HEK293 (cell line): Measurements from ENCODE around the gene JOSD2.

Source experiments
- CTCF ChIA-PET: fragments of 350-600 bp; formaldehyde crosslinking; extraction: SDS; loops from one replicate; lab custom pipeline; 2021; ENCODE audit warnings: antibody characterized with exemption; lab: Yijun Ruan, JAX
- POLR2A ChIA-PET: fragments of 300-600 bp; formaldehyde crosslinking; extraction: SDS; loops from one replicate; lab custom pipeline; 2020; ENCODE audit warnings: antibody characterized with exemption, inconsistent platforms; lab: Yijun Ruan, JAX
- H3K27ac ChIP-seq: fragments of 200-500 bp; sonication (Bioruptor generic); 2 replicates; pipeline ENCODE4 v1.5.1; 2014; ENCODE audit warnings: low read depth, low read length, control low read depth, inconsistent platforms; ENCODE audit errors: extremely low read depth
- H3K36me3 ChIP-seq, 2 experiments: fragments of 200-500 bp in 1 of 2; sonication (Bioruptor generic) in 1 of 2; 1 replicate in 1 of 2; 2 replicates in 1 of 2; pipeline ENCODE4 v1.5.1; 2014 to 2017; ENCODE audit warnings: inconsistent platforms in 2 of 2, low read length in 2 of 2; ENCODE audit not compliant: control insufficient read depth in 2 of 2, insufficient read depth in 1 of 2
- H3K4me1 ChIP-seq: fragments of 200-500 bp; sonication (Bioruptor generic); 2 replicates; pipeline ENCODE4 v1.5.1; 2014; ENCODE audit warnings: mild to moderate bottlenecking, low read length, inconsistent platforms; ENCODE audit not compliant: control insufficient read depth, insufficient read depth
- H3K4me3 ChIP-seq: 2 replicates; pipeline ENCODE4 v1.5.1; 2011; ENCODE audit warnings: low read depth, mild to moderate bottlenecking, control low read depth, low read length, moderate library complexity
- H3K9me3 ChIP-seq: fragments of 200-500 bp; sonication (Bioruptor generic); 2 replicates; pipeline ENCODE4 v1.5.1; 2014; ENCODE audit warnings: low read depth, low read length, inconsistent platforms; ENCODE audit not compliant: control insufficient read depth, insufficient read depth
- GLI2 ChIP-seq: fragments of 450-650 bp; formaldehyde crosslinking; IDR thresholded peaks from 2 replicates; pipeline ENCODE4; 2017; ENCODE audit warnings: missing biosample characterization, missing genetic modification characterization, low read depth, borderline replicate concordance
- IKZF3 ChIP-seq: fragments of 450-650 bp; IDR thresholded peaks from 2 replicates; pipeline ENCODE4 v1.5.0; 2018; ENCODE audit warnings: missing biosample characterization, mild to moderate bottlenecking, missing genetic modification characterization, moderate library complexity
- KLF16 ChIP-seq: fragments of 450-650 bp; formaldehyde crosslinking; IDR thresholded peaks from 2 replicates; pipeline ENCODE4 v1.5.1; 2017; ENCODE audit warnings: missing biosample characterization, missing genetic modification characterization
- KLF17 ChIP-seq: fragments of 450-650 bp; formaldehyde crosslinking; IDR thresholded peaks from 2 replicates; pipeline ENCODE4 v1.5.1; 2016; ENCODE audit warnings: missing biosample characterization, missing genetic modification characterization
- KLF7 ChIP-seq: fragments of 450-650 bp; formaldehyde crosslinking; IDR thresholded peaks from 2 replicates; pipeline ENCODE4 v1.5.1; 2016; ENCODE audit warnings: missing biosample characterization, missing genetic modification characterization, borderline replicate concordance
- KLF9 ChIP-seq: fragments of 450-650 bp; formaldehyde crosslinking; IDR thresholded peaks from 2 replicates; pipeline ENCODE4 v1.5.1; 2016; ENCODE audit warnings: missing biosample characterization, missing genetic modification characterization, low read depth
- SCRT2 ChIP-seq: fragments of 450-650 bp; formaldehyde crosslinking; IDR thresholded peaks from 2 replicates; pipeline ENCODE4 v1.5.1; 2016; ENCODE audit warnings: missing biosample characterization, missing genetic modification characterization
- YY2 ChIP-seq: fragments of 450-650 bp; formaldehyde crosslinking; IDR thresholded peaks from 2 replicates; pipeline ENCODE4 v1.5.1; 2016; ENCODE audit warnings: missing biosample characterization, missing genetic modification characterization
- ZEB2 ChIP-seq: fragments of 450-650 bp; formaldehyde crosslinking; IDR thresholded peaks from 2 replicates; pipeline ENCODE4 v1.5.1; 2016; ENCODE audit warnings: missing biosample characterization, missing genetic modification characterization
- ZFP37 ChIP-seq: fragments of 450-650 bp; formaldehyde crosslinking; IDR thresholded peaks from 2 replicates; pipeline ENCODE4 v1.5.1; 2016; ENCODE audit warnings: missing biosample characterization, missing genetic modification characterization
- ZIC2 ChIP-seq: fragments of 450-650 bp; formaldehyde crosslinking; IDR thresholded peaks from 2 replicates; pipeline ENCODE4 v1.5.1; 2016; ENCODE audit warnings: missing biosample characterization, missing genetic modification characterization
- ZNF239 ChIP-seq: fragments of 450-650 bp; formaldehyde crosslinking; IDR thresholded peaks from 2 replicates; pipeline ENCODE4 v1.5.1; 2016; ENCODE audit warnings: missing biosample characterization, missing genetic modification characterization
- ZNF248 ChIP-seq: fragments of 450-650 bp; formaldehyde crosslinking; IDR thresholded peaks from 2 replicates; pipeline ENCODE4 v1.5.1; 2017; ENCODE audit warnings: missing biosample characterization, missing genetic modification characterization
- ZNF366 ChIP-seq: fragments of 450-650 bp; formaldehyde crosslinking; conservative IDR thresholded peaks from 2 replicates; pipeline ENCODE4 v1.5.1; 2016; ENCODE audit warnings: missing biosample characterization, missing genetic modification characterization
- ZNF391 ChIP-seq: fragments of 450-650 bp; formaldehyde crosslinking; IDR thresholded peaks from 2 replicates; pipeline ENCODE4 v1.5.1; 2016; ENCODE audit warnings: low read depth, missing biosample characterization, missing genetic modification characterization, borderline replicate concordance
- ZNF571 ChIP-seq: fragments of 450-650 bp; formaldehyde crosslinking; IDR thresholded peaks from 2 replicates; pipeline ENCODE4 v1.5.0; 2017; ENCODE audit warnings: missing biosample characterization, missing genetic modification characterization
- ZNF629 ChIP-seq: fragments of 450-650 bp; formaldehyde crosslinking; IDR thresholded peaks from 2 replicates; pipeline ENCODE4 v1.5.1; 2017; ENCODE audit warnings: missing biosample characterization, missing genetic modification characterization
- ZNF664 ChIP-seq: fragments of 450-650 bp; formaldehyde crosslinking; IDR thresholded peaks from 2 replicates; pipeline ENCODE4 v1.5.1; 2016; ENCODE audit warnings: missing biosample characterization, missing genetic modification characterization
- TF ChIP-seq, protein P1 (sequence below): fragments of 450-650 bp; formaldehyde crosslinking; IDR thresholded peaks from 2 replicates; pipeline ENCODE4 v1.5.1; 2016; ENCODE audit warnings: missing biosample characterization, missing genetic modification characterization
- TF ChIP-seq, protein P2 (sequence below): fragments of 450-650 bp; formaldehyde crosslinking; IDR thresholded peaks from 2 replicates; pipeline ENCODE4 v1.5.1; 2016; ENCODE audit warnings: missing biosample characterization, missing genetic modification characterization
- TF ChIP-seq, protein P3 (sequence below): fragments of 450-650 bp; formaldehyde crosslinking; IDR thresholded peaks from 2 replicates; pipeline ENCODE4 v1.5.1; 2017; ENCODE audit warnings: missing biosample characterization, missing genetic modification characterization

JOSD2 gene, protein sequence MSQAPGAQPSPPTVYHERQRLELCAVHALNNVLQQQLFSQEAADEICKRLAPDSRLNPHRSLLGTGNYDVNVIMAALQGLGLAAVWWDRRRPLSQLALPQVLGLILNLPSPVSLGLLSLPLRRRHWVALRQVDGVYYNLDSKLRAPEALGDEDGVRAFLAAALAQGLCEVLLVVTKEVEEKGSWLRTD

DNA sequence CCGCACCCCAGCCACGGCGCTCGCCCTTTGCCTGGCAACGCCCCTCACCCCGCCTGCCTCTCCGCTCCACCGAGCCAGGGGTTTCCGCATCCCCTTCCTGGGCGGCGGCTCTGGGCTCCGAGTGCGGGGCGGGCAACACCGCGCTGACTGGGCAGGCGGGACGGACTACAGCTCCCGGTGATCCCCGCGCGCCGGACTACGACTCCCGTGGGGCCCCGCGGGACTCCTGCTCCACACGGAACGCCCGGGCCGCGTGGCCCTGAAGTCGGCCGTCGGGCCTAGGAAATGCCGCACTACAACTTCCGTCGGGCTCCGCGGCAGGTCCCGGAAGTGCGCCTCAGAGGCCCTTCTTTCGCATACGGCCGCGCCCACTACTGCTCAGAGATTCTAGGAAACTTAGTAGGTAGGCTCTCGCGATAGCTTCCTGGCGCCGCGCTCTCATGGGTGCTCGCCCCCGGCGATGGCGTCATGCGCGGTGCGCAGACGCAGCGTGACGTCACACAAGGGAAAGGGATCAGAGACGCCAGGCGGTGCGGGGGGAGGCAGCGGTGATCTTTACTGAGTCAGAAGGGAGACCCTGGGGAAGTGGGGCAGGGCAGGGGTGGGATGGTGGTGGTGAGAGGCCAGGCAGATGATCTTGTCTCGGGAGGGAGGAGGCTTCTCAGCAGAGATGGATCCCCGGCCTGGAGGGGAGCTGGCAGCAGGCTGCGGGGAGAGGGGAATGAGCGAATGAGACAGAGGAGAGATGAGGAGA, at the start of gene JOSD2:
Gene JOSD2 (minus strand): TSS at position 123 of the 754 bp plus-strand sequence. CDS start 760 bp downstream, outside the sequence.
- H3K4me1 ChIP-seq = peaks cover 5% of the 10 kb centered on the region
- CTCF ChIA-PET = interaction anchor here (0.7 to 2.7 kb wide), 7 partner anchors 17 to 345 kb away, joined by 3 to 11 read pairs (median 4); no protein-coding TSS in a partner anchor
- H3K4me3 ChIP-seq = peak within 1 kb of the TSS; percentile 64
- POLR2A ChIA-PET = interaction anchor here (0.5 to 1.7 kb wide), 21 partner anchors 9 to 1269 kb away, joined by 3 to 8 read pairs (median 4); partner anchors contain the start of gene KCNC3
- H3K36me3 ChIP-seq = no peaks in the 10 kb centered on the region; a peak in 1 of 3 replicates
- peak within 1 kb of the TSS; percentile 76 for H3K27ac ChIP-seq
- no peaks in the 10 kb centered on the region for H3K9me3 ChIP-seq
- TF ChIP-seq ZNF366 (tag by site-specific recombination) = peak; percentile 51
- TF ChIP-seq, protein P1, sequence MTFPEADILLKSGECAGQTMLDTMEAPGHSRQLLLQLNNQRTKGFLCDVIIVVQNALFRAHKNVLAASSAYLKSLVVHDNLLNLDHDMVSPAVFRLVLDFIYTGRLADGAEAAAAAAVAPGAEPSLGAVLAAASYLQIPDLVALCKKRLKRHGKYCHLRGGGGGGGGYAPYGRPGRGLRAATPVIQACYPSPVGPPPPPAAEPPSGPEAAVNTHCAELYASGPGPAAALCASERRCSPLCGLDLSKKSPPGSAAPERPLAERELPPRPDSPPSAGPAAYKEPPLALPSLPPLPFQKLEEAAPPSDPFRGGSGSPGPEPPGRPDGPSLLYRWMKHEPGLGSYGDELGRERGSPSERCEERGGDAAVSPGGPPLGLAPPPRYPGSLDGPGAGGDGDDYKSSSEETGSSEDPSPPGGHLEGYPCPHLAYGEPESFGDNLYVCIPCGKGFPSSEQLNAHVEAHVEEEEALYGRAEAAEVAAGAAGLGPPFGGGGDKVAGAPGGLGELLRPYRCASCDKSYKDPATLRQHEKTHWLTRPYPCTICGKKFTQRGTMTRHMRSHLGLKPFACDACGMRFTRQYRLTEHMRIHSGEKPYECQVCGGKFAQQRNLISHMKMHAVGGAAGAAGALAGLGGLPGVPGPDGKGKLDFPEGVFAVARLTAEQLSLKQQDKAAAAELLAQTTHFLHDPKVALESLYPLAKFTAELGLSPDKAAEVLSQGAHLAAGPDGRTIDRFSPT (tag by site-specific recombination) = peak; percentile 24; the same call in 1 of the 2 replicates
- TF ChIP-seq, protein P2, sequence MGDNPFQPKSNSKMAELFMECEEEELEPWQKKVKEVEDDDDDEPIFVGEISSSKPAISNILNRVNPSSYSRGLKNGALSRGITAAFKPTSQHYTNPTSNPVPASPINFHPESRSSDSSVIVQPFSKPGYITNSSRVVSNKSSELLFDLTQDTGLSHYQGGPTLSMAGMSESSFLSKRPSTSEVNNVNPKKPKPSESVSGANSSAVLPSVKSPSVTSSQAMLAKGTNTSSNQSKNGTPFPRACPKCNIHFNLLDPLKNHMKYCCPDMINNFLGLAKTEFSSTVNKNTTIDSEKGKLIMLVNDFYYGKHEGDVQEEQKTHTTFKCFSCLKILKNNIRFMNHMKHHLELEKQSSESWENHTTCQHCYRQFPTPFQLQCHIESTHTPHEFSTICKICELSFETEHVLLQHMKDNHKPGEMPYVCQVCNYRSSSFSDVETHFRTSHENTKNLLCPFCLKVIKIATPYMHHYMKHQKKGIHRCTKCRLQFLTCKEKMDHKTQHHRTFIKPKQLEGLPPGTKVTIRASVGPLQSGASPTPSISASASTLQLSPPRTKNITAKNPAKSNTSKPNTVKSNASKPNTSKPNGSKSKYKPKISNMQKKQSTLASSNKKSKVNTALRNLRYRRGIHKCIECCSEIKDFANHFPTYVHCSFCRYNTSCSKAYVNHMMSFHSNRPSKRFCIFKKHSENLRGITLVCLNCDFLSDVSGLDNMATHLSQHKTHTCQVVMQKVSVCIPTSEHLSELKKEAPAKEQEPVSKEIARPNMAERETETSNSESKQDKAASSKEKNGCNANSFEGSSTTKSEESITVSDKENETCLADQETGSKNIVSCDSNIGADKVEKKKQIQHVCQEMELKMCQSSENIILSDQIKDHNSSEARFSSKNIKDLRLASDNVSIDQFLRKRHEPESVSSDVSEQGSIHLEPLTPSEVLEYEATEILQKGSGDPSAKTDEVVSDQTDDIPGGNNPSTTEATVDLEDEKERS = peak; percentile 66; the same call in 1 of the 2 replicates
- 0 out of 2 replicates have a peak, but pooled peaks have one; percentile 75 for TF ChIP-seq ZEB2 (tag by site-specific recombination)
- TF ChIP-seq KLF17 (tag by site-specific recombination) = peak; percentile 72; the same call in 1 of the 2 replicates
- TF ChIP-seq ZIC2 (tag by site-specific recombination) = peak; percentile 37; the same call in 1 of the 2 replicates
- peak; percentile 93 for TF ChIP-seq KLF16
- peak; percentile 69; the same call in 1 of the 2 replicates for TF ChIP-seq ZFP37 (tag by site-specific recombination)
- peak; percentile 100 for TF ChIP-seq ZNF629
- peak; percentile 76; the same call in 1 of the 2 replicates for TF ChIP-seq ZNF391
- TF ChIP-seq YY2 (tag by site-specific recombination) = 0 out of 2 replicates have a peak, but pooled peaks have one; percentile 73
- TF ChIP-seq KLF7 (tag by site-specific recombination) = peak; percentile 43; the same call in 1 of the 2 replicates
- TF ChIP-seq IKZF3 (tag by site-specific recombination) = 0 out of 2 replicates have a peak, but pooled peaks have one; percentile 31
- peak; percentile 92 for TF ChIP-seq KLF9 (tag by site-specific recombination)
- TF ChIP-seq, protein P3, sequence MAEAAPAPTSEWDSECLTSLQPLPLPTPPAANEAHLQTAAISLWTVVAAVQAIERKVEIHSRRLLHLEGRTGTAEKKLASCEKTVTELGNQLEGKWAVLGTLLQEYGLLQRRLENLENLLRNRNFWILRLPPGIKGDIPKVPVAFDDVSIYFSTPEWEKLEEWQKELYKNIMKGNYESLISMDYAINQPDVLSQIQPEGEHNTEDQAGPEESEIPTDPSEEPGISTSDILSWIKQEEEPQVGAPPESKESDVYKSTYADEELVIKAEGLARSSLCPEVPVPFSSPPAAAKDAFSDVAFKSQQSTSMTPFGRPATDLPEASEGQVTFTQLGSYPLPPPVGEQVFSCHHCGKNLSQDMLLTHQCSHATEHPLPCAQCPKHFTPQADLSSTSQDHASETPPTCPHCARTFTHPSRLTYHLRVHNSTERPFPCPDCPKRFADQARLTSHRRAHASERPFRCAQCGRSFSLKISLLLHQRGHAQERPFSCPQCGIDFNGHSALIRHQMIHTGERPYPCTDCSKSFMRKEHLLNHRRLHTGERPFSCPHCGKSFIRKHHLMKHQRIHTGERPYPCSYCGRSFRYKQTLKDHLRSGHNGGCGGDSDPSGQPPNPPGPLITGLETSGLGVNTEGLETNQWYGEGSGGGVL (tag by site-specific recombination) = peak; percentile 96
- no peak; the same call in 1 of the 2 replicates for TF ChIP-seq SCRT2 (tag by site-specific recombination)
- peak; percentile 76; the same call in 1 of the 2 replicates for TF ChIP-seq ZNF239 (tag by site-specific recombination)
- TF ChIP-seq ZNF248 (tag by site-specific recombination) = no peak
- TF ChIP-seq GLI2 (tag by site-specific recombination) = no peak
- TF ChIP-seq ZNF664 (tag by site-specific recombination) = no peak
- TF ChIP-seq ZNF571 (tag by site-specific recombination) = no peak
